ENCODE data around the gene RINL. TPM values are rescaled to one million over a fixed set of nuclear protein-coding genes. Genes with fewer than 3 reads are reported as not detected.
A peak's percentile ranks its signal among the peaks of the same experiment; 100 is the strongest.

The RINL gene
- total RNA-seq, 4 donors from 2014 or later: 0.95 to 3.3 (median 2.9) TPM

GRCh38 chr19:38836159-38836982 lies 41.7 kb downstream of the RINL start:
- Histone ChIP-seq H3K27me3 (no peaks in the 10 kb centered on the region), H3K27ac (peak overlapping the region; percentile 91 to 100 (median 98)), H3K36me3 (peaks cover 6 to 57% of the 10 kb centered on the region in 2 donors), H3K4me1 (peaks cover 62 to 71% of the 10 kb centered on the region in 2 donors), H3K9me3 (no peaks in the 10 kb centered on the region), H3K4me3 (no peak overlapping the region)
- TF ChIP-seq CTCF (IDR thresholded peaks at IDR 0.05 in 4 of 5, conservative IDR thresholded peaks at IDR 0.05 in 1 of 5): no peak
- TF ChIP-seq POLR2A (IDR thresholded peaks at IDR 0.05): no peak
- intact Hi-C loops (cut with DNase I; ENCODE audit: low total_unique reads): loop anchor here (10.0 kb wide), 2 partner anchors 402 to 568 kb away; partner anchors contain the start of genes RYR1 and ZFP36
- DNase-seq (no peak), ATAC-seq (no peak)
- in situ Hi-C loops (cut with MboI; ENCODE audit: low sequenced_read_pairs in 4 of 4): loop anchor here in 2 of 4 donors (10.0 to 25.0 kb wide), 3 partner anchors 68 to 449 kb away; partner anchors contain the start of genes ACTN4 (in 1 of the 2), GGN (in 1 of the 2) and SPRED3 (in 1 of the 2)

GRCh38 chr19:38834590-38834989 lies 43.5 kb downstream of the RINL start:
- Histone ChIP-seq H3K36me3 (peaks cover 6 to 49% of the 10 kb centered on the region in 2 donors), H3K9me3 (no peaks in the 10 kb centered on the region), H3K27me3 (no peaks in the 10 kb centered on the region), H3K27ac (peak overlapping the region; percentile 91 to 100 (median 98)), H3K4me1 (peaks cover 64 to 66% of the 10 kb centered on the region in 2 donors), H3K4me3 (no peak overlapping the region)
- in situ Hi-C loops (cut with MboI; ENCODE audit: low sequenced_read_pairs in 4 of 4) (loop anchor here in 2 of 4 donors (10.0 to 25.0 kb wide), 3 partner anchors 70 to 447 kb away; partner anchors contain the start of genes ACTN4 (in 1 of the 2), GGN (in 1 of the 2) and SPRED3 (in 1 of the 2)), intact Hi-C loops (cut with DNase I; ENCODE audit: low total_unique reads) (loop anchor here (5.0 to 10.0 kb wide), 4 partner anchors 98 to 570 kb away; partner anchors contain the start of genes MRPS12, RYR1, SARS2 and ZFP36)
- no peak for DNase-seq
- no peak for ATAC-seq
- TF ChIP-seq POLR2A (IDR thresholded peaks at IDR 0.05): no peak
- TF ChIP-seq CTCF (IDR thresholded peaks at IDR 0.05 in 4 of 5, conservative IDR thresholded peaks at IDR 0.05 in 1 of 5): no peak

- in situ Hi-C loops (cut with MboI; ENCODE audit: low sequenced_read_pairs in 4 of 4): loop anchor here in 2 of 4 donors (10.0 to 25.0 kb wide), 3 partner anchors 71 to 447 kb away; partner anchors contain the start of genes ACTN4 (in 1 of the 2), GGN (in 1 of the 2) and SPRED3 (in 1 of the 2)
Measured at GRCh38 chr19:38834104-38834490, 44.0 kb downstream of the RINL start.

GRCh38 chr19:38833092-38833425 lies 45.0 kb downstream of the RINL start:
- Histone ChIP-seq H3K36me3 (peaks cover 4 to 42% of the 10 kb centered on the region in 2 donors), H3K9me3 (no peaks in the 10 kb centered on the region), H3K27me3 (no peaks in the 10 kb centered on the region), H3K4me3 (no peak overlapping the region), H3K27ac (peak overlapping the region; percentile 91 to 100 (median 98)), H3K4me1 (peaks cover 54 to 58% of the 10 kb centered on the region in 2 donors)
- DNase-seq (no peak), ATAC-seq (no peak)
- in situ Hi-C loops (cut with MboI; ENCODE audit: low sequenced_read_pairs in 4 of 4): loop anchor here in 2 of 4 donors (10.0 to 25.0 kb wide), 3 partner anchors 72 to 446 kb away; partner anchors contain the start of genes ACTN4 (in 1 of the 2), GGN (in 1 of the 2) and SPRED3 (in 1 of the 2)
- intact Hi-C loops (cut with DNase I; ENCODE audit: low total_unique reads): loop anchor here (5.0 to 10.0 kb wide), 4 partner anchors 99 to 572 kb away; partner anchors contain the start of genes MRPS12, RYR1, SARS2 and ZFP36
- TF ChIP-seq CTCF (IDR thresholded peaks at IDR 0.05 in 4 of 5, conservative IDR thresholded peaks at IDR 0.05 in 1 of 5): no peak
- TF ChIP-seq POLR2A (IDR thresholded peaks at IDR 0.05): no peak

More at GRCh38 chr19:38834104-38834490, 44.0 kb downstream of the RINL start:
- no peaks in the 10 kb centered on the region for H3K9me3 ChIP-seq
- ATAC-seq: no peak
- DNase-seq: no peak
- no peaks in the 10 kb centered on the region for H3K27me3 ChIP-seq
- H3K36me3 ChIP-seq: peaks cover 6 to 44% of the 10 kb centered on the region in 2 donors
- no peak overlapping the region for H3K4me3 ChIP-seq
- TF ChIP-seq POLR2A (IDR thresholded peaks at IDR 0.05) (no peak), CTCF (IDR thresholded peaks at IDR 0.05 in 4 of 5, conservative IDR thresholded peaks at IDR 0.05 in 1 of 5) (no peak)
- intact Hi-C loops (cut with DNase I; ENCODE audit: low total_unique reads): loop anchor here (5.0 to 10.0 kb wide), 4 partner anchors 98 to 571 kb away; partner anchors contain the start of genes MRPS12, RYR1, SARS2 and ZFP36
- peaks cover 63 to 64% of the 10 kb centered on the region in 2 donors for H3K4me1 ChIP-seq
- H3K27ac ChIP-seq: peak overlapping the region; percentile 91 to 100 (median 98)
